GM23338 (cell line): ENCODE results near the gene DCST2.

ENCODE experiments used
- CREB1 ChIP-seq: fragments of 250-450 bp; sonication (Bioruptor Pico); IDR thresholded peaks from 2 replicates; pipeline ENCODE4 v1.5.0; 2020; ENCODE audit warnings: low read depth, mild to moderate bottlenecking, moderate library complexity
- EZH2 ChIP-seq: fragments of 200-600 bp; sonication (generic); IDR thresholded peaks from one replicate; pipeline ENCODE4 v1.8.0; 2017; ENCODE audit warnings: antibody characterized with exemption, mild to moderate bottlenecking, low read depth; ENCODE audit not compliant: unreplicated experiment
- EZH2phosphoT487 ChIP-seq: fragments of 200-600 bp; sonication (generic); IDR thresholded peaks from one replicate; pipeline ENCODE4 v1.8.1; 2018; ENCODE audit warnings: antibody characterized with exemption; ENCODE audit not compliant: unreplicated experiment
- JUNB ChIP-seq: IDR thresholded peaks from one replicate; pipeline ENCODE4 v1.6.1; 2016; ENCODE audit warnings: antibody characterized with exemption; ENCODE audit not compliant: unreplicated experiment
- POLR2AphosphoS5 ChIP-seq: IDR thresholded peaks from 2 replicates; pipeline ENCODE4 v1.6.1; 2016; ENCODE audit warnings: antibody characterized with exemption, low read depth
- TF ChIP-seq, protein P1 (sequence below), 2 experiments: fragments of 200-600 bp in 1 of 2; sonication (generic) in 1 of 2; conservative IDR thresholded peaks; 2 replicates each; pipeline versions ENCODE4 v1.5.1 to v1.6.1; 2016 to 2017; ENCODE audit warnings: antibody characterized with exemption in 2 of 2, low read depth in 2 of 2, mild to moderate bottlenecking in 2 of 2, moderate library complexity in 1 of 2
- TF ChIP-seq, protein P2 (sequence below): fragments of 250-450 bp; sonication (Bioruptor Pico); IDR thresholded peaks from 2 replicates; pipeline ENCODE4 v1.5.0; 2020; ENCODE audit warnings: mild to moderate bottlenecking, moderate library complexity
- TF ChIP-seq, protein P3 (sequence below): IDR thresholded peaks from one replicate; pipeline ENCODE4 v1.6.1; 2018; ENCODE audit warnings: antibody characterized with exemption; ENCODE audit not compliant: unreplicated experiment

DNA sequence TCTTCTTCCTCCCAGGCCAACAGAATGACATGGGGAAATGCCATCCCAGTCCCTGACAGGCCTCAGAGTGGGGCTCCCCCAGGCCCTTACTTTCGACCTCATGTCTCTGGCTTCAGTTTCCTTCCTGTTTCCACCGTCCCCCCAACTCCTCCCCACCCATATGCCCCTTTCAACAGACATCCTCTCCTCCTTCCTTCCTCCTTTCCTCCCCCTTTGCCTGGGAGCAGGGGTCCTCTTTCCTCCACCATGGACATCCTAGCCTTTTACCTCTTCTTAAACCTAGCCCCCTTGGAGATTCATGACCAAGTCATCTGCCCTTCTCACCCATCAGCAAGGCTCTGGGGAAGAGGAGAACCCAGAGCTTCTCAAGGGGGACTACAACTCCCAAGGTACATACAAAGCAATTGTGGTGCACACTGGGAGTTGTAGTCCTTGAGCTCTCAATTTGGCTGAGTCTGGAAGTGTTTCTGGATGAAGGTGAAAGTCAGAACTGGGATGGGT is 26.9 kb downstream of the DCST2 start:
- no peak for TF ChIP-seq CREB1 (CRISPR knock-in tag)
- TF ChIP-seq, protein P1, sequence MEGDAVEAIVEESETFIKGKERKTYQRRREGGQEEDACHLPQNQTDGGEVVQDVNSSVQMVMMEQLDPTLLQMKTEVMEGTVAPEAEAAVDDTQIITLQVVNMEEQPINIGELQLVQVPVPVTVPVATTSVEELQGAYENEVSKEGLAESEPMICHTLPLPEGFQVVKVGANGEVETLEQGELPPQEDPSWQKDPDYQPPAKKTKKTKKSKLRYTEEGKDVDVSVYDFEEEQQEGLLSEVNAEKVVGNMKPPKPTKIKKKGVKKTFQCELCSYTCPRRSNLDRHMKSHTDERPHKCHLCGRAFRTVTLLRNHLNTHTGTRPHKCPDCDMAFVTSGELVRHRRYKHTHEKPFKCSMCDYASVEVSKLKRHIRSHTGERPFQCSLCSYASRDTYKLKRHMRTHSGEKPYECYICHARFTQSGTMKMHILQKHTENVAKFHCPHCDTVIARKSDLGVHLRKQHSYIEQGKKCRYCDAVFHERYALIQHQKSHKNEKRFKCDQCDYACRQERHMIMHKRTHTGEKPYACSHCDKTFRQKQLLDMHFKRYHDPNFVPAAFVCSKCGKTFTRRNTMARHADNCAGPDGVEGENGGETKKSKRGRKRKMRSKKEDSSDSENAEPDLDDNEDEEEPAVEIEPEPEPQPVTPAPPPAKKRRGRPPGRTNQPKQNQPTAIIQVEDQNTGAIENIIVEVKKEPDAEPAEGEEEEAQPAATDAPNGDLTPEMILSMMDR (conservative IDR thresholded peaks at IDR 0.05; ENCODE audit: low read depth in 2 of 2) = no peak
- no peak for TF ChIP-seq EZH2
- TF ChIP-seq, protein P2, sequence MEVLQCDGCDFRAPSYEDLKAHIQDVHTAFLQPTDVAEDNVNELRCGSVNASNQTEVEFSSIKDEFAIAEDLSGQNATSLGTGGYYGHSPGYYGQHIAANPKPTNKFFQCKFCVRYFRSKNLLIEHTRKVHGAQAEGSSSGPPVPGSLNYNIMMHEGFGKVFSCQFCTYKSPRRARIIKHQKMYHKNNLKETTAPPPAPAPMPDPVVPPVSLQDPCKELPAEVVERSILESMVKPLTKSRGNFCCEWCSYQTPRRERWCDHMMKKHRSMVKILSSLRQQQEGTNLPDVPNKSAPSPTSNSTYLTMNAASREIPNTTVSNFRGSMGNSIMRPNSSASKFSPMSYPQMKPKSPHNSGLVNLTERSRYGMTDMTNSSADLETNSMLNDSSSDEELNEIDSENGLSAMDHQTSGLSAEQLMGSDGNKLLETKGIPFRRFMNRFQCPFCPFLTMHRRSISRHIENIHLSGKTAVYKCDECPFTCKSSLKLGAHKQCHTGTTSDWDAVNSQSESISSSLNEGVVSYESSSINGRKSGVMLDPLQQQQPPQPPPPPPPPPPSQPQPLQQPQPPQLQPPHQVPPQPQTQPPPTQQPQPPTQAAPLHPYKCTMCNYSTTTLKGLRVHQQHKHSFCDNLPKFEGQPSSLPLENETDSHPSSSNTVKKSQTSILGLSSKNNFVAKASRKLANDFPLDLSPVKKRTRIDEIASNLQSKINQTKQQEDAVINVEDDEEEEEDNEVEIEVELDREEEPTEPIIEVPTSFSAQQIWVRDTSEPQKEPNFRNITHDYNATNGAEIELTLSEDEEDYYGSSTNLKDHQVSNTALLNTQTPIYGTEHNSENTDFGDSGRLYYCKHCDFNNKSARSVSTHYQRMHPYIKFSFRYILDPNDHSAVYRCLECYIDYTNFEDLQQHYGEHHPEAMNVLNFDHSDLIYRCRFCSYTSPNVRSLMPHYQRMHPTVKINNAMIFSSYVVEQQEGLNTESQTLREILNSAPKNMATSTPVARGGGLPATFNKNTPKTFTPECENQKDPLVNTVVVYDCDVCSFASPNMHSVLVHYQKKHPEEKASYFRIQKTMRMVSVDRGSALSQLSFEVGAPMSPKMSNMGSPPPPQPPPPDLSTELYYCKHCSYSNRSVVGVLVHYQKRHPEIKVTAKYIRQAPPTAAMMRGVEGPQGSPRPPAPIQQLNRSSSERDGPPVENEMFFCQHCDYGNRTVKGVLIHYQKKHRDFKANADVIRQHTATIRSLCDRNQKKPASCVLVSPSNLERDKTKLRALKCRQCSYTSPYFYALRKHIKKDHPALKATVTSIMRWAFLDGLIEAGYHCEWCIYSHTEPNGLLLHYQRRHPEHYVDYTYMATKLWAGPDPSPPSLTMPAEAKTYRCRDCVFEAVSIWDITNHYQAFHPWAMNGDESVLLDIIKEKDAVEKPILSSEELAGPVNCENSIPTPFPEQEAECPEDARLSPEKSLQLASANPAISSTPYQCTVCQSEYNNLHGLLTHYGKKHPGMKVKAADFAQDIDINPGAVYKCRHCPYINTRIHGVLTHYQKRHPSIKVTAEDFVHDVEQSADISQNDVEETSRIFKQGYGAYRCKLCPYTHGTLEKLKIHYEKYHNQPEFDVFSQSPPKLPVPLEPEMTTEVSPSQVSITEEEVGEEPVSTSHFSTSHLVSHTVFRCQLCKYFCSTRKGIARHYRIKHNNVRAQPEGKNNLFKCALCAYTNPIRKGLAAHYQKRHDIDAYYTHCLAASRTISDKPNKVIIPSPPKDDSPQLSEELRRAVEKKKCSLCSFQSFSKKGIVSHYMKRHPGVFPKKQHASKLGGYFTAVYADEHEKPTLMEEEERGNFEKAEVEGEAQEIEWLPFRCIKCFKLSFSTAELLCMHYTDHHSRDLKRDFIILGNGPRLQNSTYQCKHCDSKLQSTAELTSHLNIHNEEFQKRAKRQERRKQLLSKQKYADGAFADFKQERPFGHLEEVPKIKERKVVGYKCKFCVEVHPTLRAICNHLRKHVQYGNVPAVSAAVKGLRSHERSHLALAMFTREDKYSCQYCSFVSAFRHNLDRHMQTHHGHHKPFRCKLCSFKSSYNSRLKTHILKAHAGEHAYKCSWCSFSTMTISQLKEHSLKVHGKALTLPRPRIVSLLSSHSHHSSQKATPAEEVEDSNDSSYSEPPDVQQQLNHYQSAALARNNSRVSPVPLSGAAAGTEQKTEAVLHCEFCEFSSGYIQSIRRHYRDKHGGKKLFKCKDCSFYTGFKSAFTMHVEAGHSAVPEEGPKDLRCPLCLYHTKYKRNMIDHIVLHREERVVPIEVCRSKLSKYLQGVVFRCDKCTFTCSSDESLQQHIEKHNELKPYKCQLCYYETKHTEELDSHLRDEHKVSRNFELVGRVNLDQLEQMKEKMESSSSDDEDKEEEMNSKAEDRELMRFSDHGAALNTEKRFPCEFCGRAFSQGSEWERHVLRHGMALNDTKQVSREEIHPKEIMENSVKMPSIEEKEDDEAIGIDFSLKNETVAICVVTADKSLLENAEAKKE (CRISPR knock-in tag) = no peak
- TF ChIP-seq, protein P3, sequence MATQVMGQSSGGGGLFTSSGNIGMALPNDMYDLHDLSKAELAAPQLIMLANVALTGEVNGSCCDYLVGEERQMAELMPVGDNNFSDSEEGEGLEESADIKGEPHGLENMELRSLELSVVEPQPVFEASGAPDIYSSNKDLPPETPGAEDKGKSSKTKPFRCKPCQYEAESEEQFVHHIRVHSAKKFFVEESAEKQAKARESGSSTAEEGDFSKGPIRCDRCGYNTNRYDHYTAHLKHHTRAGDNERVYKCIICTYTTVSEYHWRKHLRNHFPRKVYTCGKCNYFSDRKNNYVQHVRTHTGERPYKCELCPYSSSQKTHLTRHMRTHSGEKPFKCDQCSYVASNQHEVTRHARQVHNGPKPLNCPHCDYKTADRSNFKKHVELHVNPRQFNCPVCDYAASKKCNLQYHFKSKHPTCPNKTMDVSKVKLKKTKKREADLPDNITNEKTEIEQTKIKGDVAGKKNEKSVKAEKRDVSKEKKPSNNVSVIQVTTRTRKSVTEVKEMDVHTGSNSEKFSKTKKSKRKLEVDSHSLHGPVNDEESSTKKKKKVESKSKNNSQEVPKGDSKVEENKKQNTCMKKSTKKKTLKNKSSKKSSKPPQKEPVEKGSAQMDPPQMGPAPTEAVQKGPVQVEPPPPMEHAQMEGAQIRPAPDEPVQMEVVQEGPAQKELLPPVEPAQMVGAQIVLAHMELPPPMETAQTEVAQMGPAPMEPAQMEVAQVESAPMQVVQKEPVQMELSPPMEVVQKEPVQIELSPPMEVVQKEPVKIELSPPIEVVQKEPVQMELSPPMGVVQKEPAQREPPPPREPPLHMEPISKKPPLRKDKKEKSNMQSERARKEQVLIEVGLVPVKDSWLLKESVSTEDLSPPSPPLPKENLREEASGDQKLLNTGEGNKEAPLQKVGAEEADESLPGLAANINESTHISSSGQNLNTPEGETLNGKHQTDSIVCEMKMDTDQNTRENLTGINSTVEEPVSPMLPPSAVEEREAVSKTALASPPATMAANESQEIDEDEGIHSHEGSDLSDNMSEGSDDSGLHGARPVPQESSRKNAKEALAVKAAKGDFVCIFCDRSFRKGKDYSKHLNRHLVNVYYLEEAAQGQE = no peak
- no peak for TF ChIP-seq EZH2phosphoT487
- TF ChIP-seq JUNB = no peak
- no peak for TF ChIP-seq POLR2AphosphoS5
